HepG2 (cell line): ENCODE data around the gene PLLP. TPM values are rescaled to one million over a fixed set of nuclear protein-coding genes. Genes with fewer than 3 reads are reported as not detected.

Source experiments
- E2F2 ChIP-seq: sonication (generic); formaldehyde crosslinking; IDR thresholded peaks from 2 replicates; pipeline ENCODE4 v1.4.0; 2020; ENCODE audit warnings: missing genetic modification reagents, borderline replicate concordance
- HMG20B ChIP-seq: conservative IDR thresholded peaks from 2 replicates; pipeline ENCODE4 v1.6.1; 2016; ENCODE audit warnings: missing genetic modification reagents, missing compliant biosample characterization
- KAT7 ChIP-seq: IDR thresholded peaks from 2 replicates; pipeline ENCODE4 v1.6.1; 2018; ENCODE audit warnings: borderline replicate concordance, missing compliant biosample characterization
- KDM4B ChIP-seq: sonication (generic); formaldehyde crosslinking; IDR thresholded peaks from 2 replicates; pipeline ENCODE4 v1.4.0; 2020; ENCODE audit warnings: missing genetic modification reagents
- NKX3-1 ChIP-seq: sonication (generic); formaldehyde crosslinking; IDR thresholded peaks from 2 replicates; pipeline ENCODE4 v1.5.0; 2020; ENCODE audit warnings: missing genetic modification reagents
- NR0B2 ChIP-seq: sonication (generic); formaldehyde crosslinking; IDR thresholded peaks from 2 replicates; pipeline ENCODE4 v1.4.0; 2020; ENCODE audit warnings: mild to moderate bottlenecking, missing genetic modification reagents
- PRPF4 ChIP-seq: fragments of 200-400 bp; formaldehyde crosslinking; IDR thresholded peaks from 2 replicates; pipeline ENCODE4 v1.6.1; 2016; ENCODE audit warnings: low read length, low read depth; ENCODE audit not compliant: poor library complexity, severe bottlenecking
- RXRB ChIP-seq: IDR thresholded peaks from 2 replicates; pipeline ENCODE4 v1.6.1; 2016; ENCODE audit warnings: borderline replicate concordance, missing genetic modification reagents, missing compliant biosample characterization
- SOX13 ChIP-seq, 3 experiments: fragments of 450-650 bp in 1 of 3; sonication (generic) in 1 of 3; formaldehyde crosslinking in 1 of 3; IDR thresholded peaks in 2 of 3; conservative IDR thresholded peaks in 1 of 3; 2 replicates each; pipeline versions ENCODE4 v1.5.0 to v1.6.1; 2016 to 2020; ENCODE audit warnings: antibody characterized with exemption in 1 of 3, mild to moderate bottlenecking in 1 of 3, missing compliant biosample characterization in 1 of 3, missing genetic modification reagents in 1 of 3, moderate library complexity in 1 of 3
- WIZ ChIP-seq: sonication (generic); formaldehyde crosslinking; IDR thresholded peaks from 2 replicates; pipeline ENCODE4 v1.5.1; 2020; ENCODE audit warnings: mild to moderate bottlenecking, missing genetic modification reagents
- ZBTB20 ChIP-seq: sonication (generic); formaldehyde crosslinking; IDR thresholded peaks from 2 replicates; pipeline ENCODE4 v1.8.1; 2023; ENCODE audit warnings: missing genetic modification reagents, low read depth, mild to moderate bottlenecking, borderline replicate concordance
- ZC3H4 ChIP-seq: sonication (generic); formaldehyde crosslinking; IDR thresholded peaks from 2 replicates; pipeline ENCODE4 v1.4.0; 2020; ENCODE audit warnings: missing genetic modification reagents, borderline replicate concordance
- ZFP82 ChIP-seq: sonication (generic); formaldehyde crosslinking; IDR thresholded peaks from 2 replicates; pipeline ENCODE4 v1.5.1; 2020; ENCODE audit warnings: mild to moderate bottlenecking, missing genetic modification reagents, borderline replicate concordance
- ZNF468 ChIP-seq: sonication (generic); formaldehyde crosslinking; IDR thresholded peaks from 2 replicates; pipeline ENCODE4 v1.8.0; 2022; ENCODE audit warnings: mild to moderate bottlenecking, moderate library complexity, missing genetic modification reagents
- ZNF816 ChIP-seq: sonication (generic); formaldehyde crosslinking; IDR thresholded peaks from 2 replicates; pipeline ENCODE4 v1.8.0; 2022; ENCODE audit warnings: missing genetic modification reagents, mild to moderate bottlenecking, borderline replicate concordance
- ZSCAN25 ChIP-seq: sonication (generic); formaldehyde crosslinking; IDR thresholded peaks from 2 replicates; pipeline ENCODE4 v1.8.0; 2022; ENCODE audit warnings: mild to moderate bottlenecking, missing genetic modification reagents
- polyA plus RNA-seq, 8 experiments: library from polyadenylated mRNA; depleted of rRNA in 3 of 8; stranded (reverse) in 7 of 8; unstranded in 1 of 8; fragments of >200 nt; fragmentation: Illumina TruSeq in 4 of 8; extraction: Trizol in 4 of 8; gene quantifications; 2 replicates each; pipeline versions ENCODE4 v1.2.1 to v1.2.3, GENCODE V29; 2011 to 2016; ENCODE audit warnings: low read depth in 4 of 8, missing spikeins in 1 of 8, mixed read lengths in 1 of 8; ENCODE audit not compliant: insufficient read depth in 1 of 8
- total RNA-seq, 5 experiments: library from RNA; depleted of rRNA; stranded (reverse); fragments of >200 nt; fragmentation: Illumina TruSeq; extraction: Trizol; gene quantifications; 2 replicates each; pipeline ENCODE4 v1.2.3, GENCODE V29; 2016; ENCODE audit warnings: low read depth in 1 of 5
- TF ChIP-seq, protein P1 (sequence below): sonication (generic); formaldehyde crosslinking; IDR thresholded peaks from 2 replicates; pipeline ENCODE4 v1.9.0; 2021; ENCODE audit warnings: mild to moderate bottlenecking, missing genetic modification reagents

Gene PLLP
- total and polyA plus RNA-seq, 2 of the 13 experiments (the other 11 are each of a cell fraction or from before 2014, with no cell fraction given): 60.6 to 127 TPM

DNA sequence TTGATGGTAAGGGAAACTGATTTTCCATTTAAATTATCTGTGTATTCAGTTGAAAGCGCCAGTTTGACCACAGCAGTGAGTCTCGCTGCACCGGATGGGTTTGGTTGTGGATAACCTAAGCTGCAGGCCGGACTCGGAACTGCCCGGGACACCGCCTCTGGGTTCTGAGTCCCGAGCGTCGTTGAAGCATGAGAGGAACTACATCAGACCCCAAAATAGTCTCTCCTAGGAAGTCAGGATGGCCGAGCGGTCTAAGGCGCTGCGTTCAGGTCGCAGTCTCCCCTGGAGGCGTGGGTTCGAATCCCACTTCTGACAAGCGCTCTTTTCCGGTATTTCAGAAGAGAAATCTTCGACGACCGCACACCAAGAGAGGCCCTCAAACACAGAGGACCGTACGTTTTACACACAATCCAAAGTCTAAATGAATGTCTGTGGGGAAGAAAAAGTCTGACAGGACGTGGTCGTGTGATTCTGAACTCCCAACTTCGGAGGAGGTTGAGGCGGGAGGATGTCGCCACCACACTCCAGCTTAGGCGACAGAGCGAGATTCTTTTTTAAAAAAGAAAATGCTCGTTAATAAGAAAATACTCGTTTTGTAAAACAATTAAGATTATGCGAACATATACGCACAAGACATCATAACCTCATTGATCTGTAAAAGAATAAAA is 15.4 kb upstream of the PLLP start (continued):
- TF ChIP-seq NR0B2 (peak; percentile 39; the same call in 1 of the 2 replicates), ZSCAN25 (0 out of 2 replicates have a peak, but pooled peaks have one; percentile 18), ZC3H4 (no peak), PRPF4 (no peak), RXRB (CRISPR knock-in tag) (peak; percentile 75), E2F2 (CRISPR knock-in tag) (peak; percentile 96), HMG20B (CRISPR knock-in tag) (peak; percentile 50; the same call in 1 of the 2 replicates), KAT7 (no peak; the same call in 1 of the 2 replicates), ZNF468 (CRISPR knock-in tag) (0 out of 2 replicates have a peak, but pooled peaks have one; percentile 86), ZNF816 (CRISPR knock-in tag) (peak; percentile 94; the same call in 1 of the 2 replicates), WIZ (CRISPR knock-in tag) (0 out of 2 replicates have a peak, but pooled peaks have one; percentile 60), ZFP82 (CRISPR knock-in tag) (no peak), KDM4B (CRISPR knock-in tag) (0 out of 2 replicates have a peak, but pooled peaks have one; percentile 60), NKX3-1 (peak; percentile 90), SOX13 (IDR thresholded peaks at IDR 0.05) (peak; percentile 64; the same call in 1 of the 2 replicates), SOX13 (CRISPR knock-in tag; conservative IDR thresholded peaks at IDR 0.05 in 1 of 2, IDR thresholded peaks at IDR 0.05 in 1 of 2) (peak; percentile 58 to 95; a peak in 3 of 4 replicates), ZBTB20 (CRISPR knock-in tag) (peak; percentile 53)
- TF ChIP-seq, protein P1, sequence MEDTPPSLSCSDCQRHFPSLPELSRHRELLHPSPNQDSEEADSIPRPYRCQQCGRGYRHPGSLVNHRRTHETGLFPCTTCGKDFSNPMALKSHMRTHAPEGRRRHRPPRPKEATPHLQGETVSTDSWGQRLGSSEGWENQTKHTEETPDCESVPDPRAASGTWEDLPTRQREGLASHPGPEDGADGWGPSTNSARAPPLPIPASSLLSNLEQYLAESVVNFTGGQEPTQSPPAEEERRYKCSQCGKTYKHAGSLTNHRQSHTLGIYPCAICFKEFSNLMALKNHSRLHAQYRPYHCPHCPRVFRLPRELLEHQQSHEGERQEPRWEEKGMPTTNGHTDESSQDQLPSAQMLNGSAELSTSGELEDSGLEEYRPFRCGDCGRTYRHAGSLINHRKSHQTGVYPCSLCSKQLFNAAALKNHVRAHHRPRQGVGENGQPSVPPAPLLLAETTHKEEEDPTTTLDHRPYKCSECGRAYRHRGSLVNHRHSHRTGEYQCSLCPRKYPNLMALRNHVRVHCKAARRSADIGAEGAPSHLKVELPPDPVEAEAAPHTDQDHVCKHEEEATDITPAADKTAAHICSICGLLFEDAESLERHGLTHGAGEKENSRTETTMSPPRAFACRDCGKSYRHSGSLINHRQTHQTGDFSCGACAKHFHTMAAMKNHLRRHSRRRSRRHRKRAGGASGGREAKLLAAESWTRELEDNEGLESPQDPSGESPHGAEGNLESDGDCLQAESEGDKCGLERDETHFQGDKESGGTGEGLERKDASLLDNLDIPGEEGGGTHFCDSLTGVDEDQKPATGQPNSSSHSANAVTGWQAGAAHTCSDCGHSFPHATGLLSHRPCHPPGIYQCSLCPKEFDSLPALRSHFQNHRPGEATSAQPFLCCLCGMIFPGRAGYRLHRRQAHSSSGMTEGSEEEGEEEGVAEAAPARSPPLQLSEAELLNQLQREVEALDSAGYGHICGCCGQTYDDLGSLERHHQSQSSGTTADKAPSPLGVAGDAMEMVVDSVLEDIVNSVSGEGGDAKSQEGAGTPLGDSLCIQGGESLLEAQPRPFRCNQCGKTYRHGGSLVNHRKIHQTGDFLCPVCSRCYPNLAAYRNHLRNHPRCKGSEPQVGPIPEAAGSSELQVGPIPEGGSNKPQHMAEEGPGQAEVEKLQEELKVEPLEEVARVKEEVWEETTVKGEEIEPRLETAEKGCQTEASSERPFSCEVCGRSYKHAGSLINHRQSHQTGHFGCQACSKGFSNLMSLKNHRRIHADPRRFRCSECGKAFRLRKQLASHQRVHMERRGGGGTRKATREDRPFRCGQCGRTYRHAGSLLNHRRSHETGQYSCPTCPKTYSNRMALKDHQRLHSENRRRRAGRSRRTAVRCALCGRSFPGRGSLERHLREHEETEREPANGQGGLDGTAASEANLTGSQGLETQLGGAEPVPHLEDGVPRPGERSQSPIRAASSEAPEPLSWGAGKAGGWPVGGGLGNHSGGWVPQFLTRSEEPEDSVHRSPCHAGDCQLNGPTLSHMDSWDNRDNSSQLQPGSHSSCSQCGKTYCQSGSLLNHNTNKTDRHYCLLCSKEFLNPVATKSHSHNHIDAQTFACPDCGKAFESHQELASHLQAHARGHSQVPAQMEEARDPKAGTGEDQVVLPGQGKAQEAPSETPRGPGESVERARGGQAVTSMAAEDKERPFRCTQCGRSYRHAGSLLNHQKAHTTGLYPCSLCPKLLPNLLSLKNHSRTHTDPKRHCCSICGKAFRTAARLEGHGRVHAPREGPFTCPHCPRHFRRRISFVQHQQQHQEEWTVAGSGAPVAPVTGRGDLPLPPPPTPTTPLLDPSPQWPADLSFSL (CRISPR knock-in tag): peak; percentile 58; the same call in 1 of the 2 replicates
